H1 (cell line): ENCODE data around the gene ICA1. TPM values are rescaled to one million over a fixed set of nuclear protein-coding genes. Genes with fewer than 3 reads are reported as not detected.

ENCODE experiments used
- CTCF ChIA-PET: fragments of 300-600 bp; sonication (Branson Sonifier 250); formaldehyde crosslinking; loops from one replicate; lab custom pipeline; 2021; ENCODE audit not compliant: partially characterized antibody; lab: Charles Lee
- POLR2A ChIA-PET: fragments of 300-600 bp; sonication (Branson Sonifier 250); formaldehyde crosslinking; loops from one replicate; lab custom pipeline; 2021; ENCODE audit warnings: inconsistent platforms; ENCODE audit not compliant: partially characterized antibody; lab: Charles Lee
- DNase-seq, 2 experiments: peaks; one replicate each; pipeline versions ENCODE4 v3.0.0 to v3.0.0-alpha.2; 2010 to 2022; ENCODE audit warnings: low spot score in 2 of 2, low read depth in 1 of 2, mixed read lengths in 1 of 2
- FAIRE-seq: peaks from 2 replicates; lab custom pipeline; 2011; peaks lifted over from hg19 to GRCh38; lab: Jason Lieb, UNC
- H2AFZ ChIP-seq: 2 replicates; pipeline ENCODE4 v1.8.1; 2012; ENCODE audit warnings: low read length, inconsistent platforms
- H2AK5ac ChIP-seq: 2 replicates; pipeline ENCODE4 v1.6.1; 2013; ENCODE audit warnings: low read depth, low read length
- H2BK120ac ChIP-seq: replicated peaks from 2 replicates; pipeline ENCODE3; 2013; ENCODE audit warnings: low read depth, low read length, inconsistent platforms
- H2BK12ac ChIP-seq: 2 replicates; pipeline ENCODE4 v1.6.1; 2013; ENCODE audit warnings: low read depth, low read length
- H2BK15ac ChIP-seq: 2 replicates; pipeline ENCODE4 v1.6.1; 2013; ENCODE audit warnings: low read length
- H2BK20ac ChIP-seq: 2 replicates; pipeline ENCODE4 v1.6.1; 2013; ENCODE audit warnings: low read length
- H2BK5ac ChIP-seq: 2 replicates; pipeline ENCODE4 v1.6.1; 2013; ENCODE audit warnings: low read depth, low read length
- H3K14ac ChIP-seq: 2 replicates; pipeline ENCODE4 v1.6.1; 2013; ENCODE audit warnings: inconsistent platforms; ENCODE audit not compliant: insufficient read length
- H3K18ac ChIP-seq: 2 replicates; pipeline ENCODE4 v1.6.1; 2013; ENCODE audit warnings: low read length; ENCODE audit errors: extremely low read depth
- H3K23ac ChIP-seq: 2 replicates; pipeline ENCODE4 v1.6.1; 2013; ENCODE audit warnings: inconsistent platforms; ENCODE audit not compliant: insufficient read length
- H3K23me2 ChIP-seq: 2 replicates; pipeline ENCODE4 v1.6.1; 2013; ENCODE audit warnings: low read depth, low read length
- H3K27ac ChIP-seq: 2 replicates; pipeline ENCODE4 v1.6.1; 2011; ENCODE audit warnings: low read depth, low read length, inconsistent platforms
- H3K27me3 ChIP-seq, 4 experiments: replicated peaks in 1 of 4; 1 replicate in 1 of 4; 2 replicates in 3 of 4; pipeline versions ENCODE4 v1.6.1 to v1.8.1; 2011 to 2013; ENCODE audit warnings: low read length in 3 of 4, mild to moderate bottlenecking in 3 of 4, inconsistent platforms in 2 of 4, mixed read lengths in 2 of 4, moderate library complexity in 1 of 4; ENCODE audit not compliant: control insufficient read depth in 3 of 4, insufficient read depth in 3 of 4; ENCODE audit errors: extremely low read depth in 1 of 4
- H3K36me3 ChIP-seq, 4 experiments: 2 replicates each; pipeline versions ENCODE4 v1.6.1 to v1.8.1; 2011 to 2013; ENCODE audit warnings: mild to moderate bottlenecking in 4 of 4, low read length in 3 of 4, moderate library complexity in 2 of 4, control low read depth in 1 of 4, inconsistent platforms in 1 of 4; ENCODE audit not compliant: insufficient read depth in 4 of 4, control insufficient read depth in 2 of 4
- H3K4ac ChIP-seq: replicated peaks from 2 replicates; pipeline ENCODE3; 2013; ENCODE audit warnings: low read length, low read depth, mixed read lengths, inconsistent platforms; ENCODE audit not compliant: insufficient read length
- H3K4me1 ChIP-seq, 4 experiments: replicated peaks in 1 of 4; 1 replicate in 1 of 4; 2 replicates in 3 of 4; pipeline versions ENCODE4 v1.6.1 to v1.8.1; 2011 to 2013; ENCODE audit warnings: low read length in 3 of 4, inconsistent platforms in 2 of 4, mixed read lengths in 1 of 4; ENCODE audit not compliant: insufficient read depth in 4 of 4, control insufficient read depth in 3 of 4
- H3K4me2 ChIP-seq, 2 experiments: 2 replicates each; pipeline versions ENCODE4 v1.6.1 to v1.8.1; 2011 to 2013; ENCODE audit warnings: low read depth in 2 of 2, low read length in 2 of 2, control low read depth in 1 of 2, inconsistent platforms in 1 of 2, mild to moderate bottlenecking in 1 of 2; ENCODE audit not compliant: insufficient read depth in 1 of 2
- H3K4me3 ChIP-seq, 4 experiments: fragments of 200-600, 300-600 bp in 1 of 4; sonication (generic), shearing (Covaris generic), sonication (Bioruptor Twin) in 1 of 4; 2 replicates each; pipeline versions ENCODE4 v1.5.1 to v1.8.1; 2011 to 2016; ENCODE audit warnings: low read length in 4 of 4, low read depth in 3 of 4, control low read depth in 2 of 4, inconsistent platforms in 2 of 4, mild to moderate bottlenecking in 2 of 4, mixed read lengths in 1 of 4, moderate library complexity in 1 of 4; ENCODE audit not compliant: insufficient read depth in 2 of 4; ENCODE audit errors: extremely low read depth in 1 of 4
- H3K56ac ChIP-seq: replicated peaks from 2 replicates; pipeline ENCODE3; 2013; ENCODE audit warnings: low read depth, mild to moderate bottlenecking, mixed read lengths, low read length, inconsistent platforms; ENCODE audit not compliant: insufficient read length
- H3K79me1 ChIP-seq: 2 replicates; pipeline ENCODE4 v1.6.1; 2013; ENCODE audit warnings: low read depth, low read length, control low read depth
- H3K79me2 ChIP-seq, 2 experiments: 2 replicates each; pipeline versions ENCODE4 v1.6.1 to v1.8.1; 2012 to 2013; ENCODE audit warnings: low read length in 2 of 2, mild to moderate bottlenecking in 2 of 2, inconsistent platforms in 1 of 2; ENCODE audit not compliant: insufficient read depth in 2 of 2, control insufficient read depth in 1 of 2
- H3K9ac ChIP-seq, 4 experiments: replicated peaks in 1 of 4; 1 replicate in 1 of 4; 2 replicates in 3 of 4; pipeline versions ENCODE4 v1.6.1 to v1.8.1; 2011 to 2013; ENCODE audit warnings: low read depth in 3 of 4, low read length in 3 of 4, control low read depth in 2 of 4, mild to moderate bottlenecking in 2 of 4, moderate library complexity in 2 of 4, inconsistent platforms in 1 of 4; ENCODE audit errors: extremely low read depth in 1 of 4
- H3K9me3 ChIP-seq, 2 experiments: 2 replicates each; pipeline versions ENCODE4 v1.6.1 to v1.8.1; 2012 to 2013; ENCODE audit warnings: mild to moderate bottlenecking in 2 of 2, moderate library complexity in 2 of 2, control low read depth in 1 of 2, inconsistent platforms in 1 of 2, low read depth in 1 of 2, low read length in 1 of 2, mixed read lengths in 1 of 2; ENCODE audit not compliant: insufficient read depth in 2 of 2
- H4K20me1 ChIP-seq, 2 experiments: replicated peaks in 1 of 2; 2 replicates each; pipeline versions ENCODE3 to v1.8.1; 2011 to 2013; ENCODE audit warnings: inconsistent platforms in 2 of 2, low read length in 2 of 2, mild to moderate bottlenecking in 1 of 2; ENCODE audit not compliant: insufficient read depth in 2 of 2, control insufficient read depth in 1 of 2
- H4K5ac ChIP-seq: 2 replicates; pipeline ENCODE4 v1.6.1; 2013; ENCODE audit warnings: low read length, low read depth, mixed read lengths, inconsistent platforms; ENCODE audit not compliant: insufficient read length
- H4K8ac ChIP-seq: 2 replicates; pipeline ENCODE4 v1.8.0; 2013; ENCODE audit warnings: mild to moderate bottlenecking, moderate library complexity, low read length, inconsistent platforms; ENCODE audit not compliant: insufficient read depth; ENCODE audit errors: extremely low read depth
- H4K91ac ChIP-seq: replicated peaks from 2 replicates; pipeline ENCODE3; 2013; ENCODE audit warnings: low read length, mixed read lengths, inconsistent platforms; ENCODE audit not compliant: insufficient read length
- EP300 ChIP-seq, 2 experiments: IDR thresholded peaks; 1 replicate in 1 of 2; 2 replicates in 1 of 2; pipeline ENCODE4 v1.6.1; 2011 to 2012; ENCODE audit warnings: low read depth in 2 of 2, low read length in 2 of 2, mild to moderate bottlenecking in 2 of 2, borderline replicate concordance in 1 of 2, inconsistent platforms in 1 of 2, moderate library complexity in 1 of 2
- EZH2 ChIP-seq: fragments of 200-600 bp; sonication (generic); IDR thresholded peaks from 2 replicates; pipeline ENCODE4 v1.7.1; 2012; ENCODE audit warnings: low read depth, mild to moderate bottlenecking, moderate library complexity, low read length, inconsistent platforms; ENCODE audit not compliant: severe bottlenecking
- HDAC2 ChIP-seq, 2 experiments: fragments of 300-600 bp in 1 of 2; sonication (generic) in 1 of 2; IDR thresholded peaks; 2 replicates each; pipeline ENCODE4 v1.6.1; 2011 to 2012; ENCODE audit warnings: low read depth in 2 of 2, low read length in 2 of 2, mild to moderate bottlenecking in 2 of 2, moderate library complexity in 2 of 2, borderline replicate concordance in 1 of 2, inconsistent platforms in 1 of 2
- NRF1 ChIP-seq: IDR thresholded peaks from 2 replicates; pipeline ENCODE4 v1.6.1; 2011; ENCODE audit warnings: mild to moderate bottlenecking, low read depth, low read length, improper control_type of control experiment
- POLR2A ChIP-seq, 2 experiments: IDR thresholded peaks; 1 replicate in 1 of 2; 2 replicates in 1 of 2; pipeline ENCODE4 v1.6.1; 2011; ENCODE audit warnings: low read depth in 2 of 2, low read length in 2 of 2, mild to moderate bottlenecking in 2 of 2; ENCODE audit errors: control extremely low read depth in 1 of 2
- POU5F1 ChIP-seq: IDR thresholded peaks from 2 replicates; pipeline ENCODE4 v1.6.1; 2011; ENCODE audit warnings: low read depth, mild to moderate bottlenecking, low read length, moderate library complexity
- SIRT6 ChIP-seq: IDR thresholded peaks from one replicate; pipeline ENCODE4 v1.7.1; 2012; ENCODE audit warnings: low read length, inconsistent platforms
- SP1 ChIP-seq: IDR thresholded peaks from 2 replicates; pipeline ENCODE4 v1.6.1; 2011; ENCODE audit warnings: low read depth, low read length
- SP2 ChIP-seq: IDR thresholded peaks from 2 replicates; pipeline ENCODE4 v1.6.1; 2012; ENCODE audit warnings: mild to moderate bottlenecking, low read length, inconsistent platforms
- TBP ChIP-seq: IDR thresholded peaks from 2 replicates; pipeline ENCODE4 v1.6.1; 2011; ENCODE audit warnings: low read depth, low read length, improper control_type of control experiment
- WGBS, 2 experiments: shearing (Covaris generic) in 1 of 2; methylation state at CpG; one replicate each; pipeline versions ENCODE4 v1.1.6 to v1.1.7; 2013 to 2015; ENCODE audit warnings: low lambda C conversion rate in 2 of 2, mixed read lengths in 2 of 2, inconsistent platforms in 1 of 2, low coverage in 1 of 2, missing lambda C conversion rate in 1 of 2; ENCODE audit not compliant: insufficient replicate concordance in 2 of 2, insufficient coverage in 1 of 2, insufficient read length in 1 of 2; ENCODE audit errors: extremely low coverage in 1 of 2, missing lambda C conversion rate in 1 of 2; 5-methylcytosine and 5-hydroxymethylcytosine counted together
- polyA plus RNA-seq, 7 experiments: library from polyadenylated mRNA; depleted of rRNA in 3 of 7; stranded (reverse) in 5 of 7; unstranded in 2 of 7; fragments of >200 nt in 5 of 7; fragments of 200-250 nt in 2 of 7; gene quantifications; 1 replicate in 5 of 7; 2 replicates in 1 of 7; 4 replicates in 1 of 7; pipeline versions ENCODE4 v1.2.1 to v1.2.3, GENCODE V29; 2011 to 2013; ENCODE audit warnings: missing spikeins in 2 of 7, mixed read lengths in 2 of 7
- total RNA-seq: library from RNA; stranded (reverse); fragmentation: NEBNext Ultra II Directional; extraction: Animal tissue kit (Norgen Biotek cat#: 25700); gene quantifications from 2 replicates; pipeline ENCODE4 v1.2.1, GENCODE V29; 2021
- TF ChIP-seq, protein P1 (sequence below): IDR thresholded peaks from 2 replicates; pipeline ENCODE4 v1.6.1; 2011; ENCODE audit warnings: low read depth, mild to moderate bottlenecking, low read length; ENCODE audit not compliant: insufficient read depth

Gene ICA1
- total and polyA plus RNA-seq, 2 of the 8 experiments (the other 6 are each of a cell fraction or from before 2014, with no cell fraction given) = 14.9 to 37.1 TPM

DNA sequence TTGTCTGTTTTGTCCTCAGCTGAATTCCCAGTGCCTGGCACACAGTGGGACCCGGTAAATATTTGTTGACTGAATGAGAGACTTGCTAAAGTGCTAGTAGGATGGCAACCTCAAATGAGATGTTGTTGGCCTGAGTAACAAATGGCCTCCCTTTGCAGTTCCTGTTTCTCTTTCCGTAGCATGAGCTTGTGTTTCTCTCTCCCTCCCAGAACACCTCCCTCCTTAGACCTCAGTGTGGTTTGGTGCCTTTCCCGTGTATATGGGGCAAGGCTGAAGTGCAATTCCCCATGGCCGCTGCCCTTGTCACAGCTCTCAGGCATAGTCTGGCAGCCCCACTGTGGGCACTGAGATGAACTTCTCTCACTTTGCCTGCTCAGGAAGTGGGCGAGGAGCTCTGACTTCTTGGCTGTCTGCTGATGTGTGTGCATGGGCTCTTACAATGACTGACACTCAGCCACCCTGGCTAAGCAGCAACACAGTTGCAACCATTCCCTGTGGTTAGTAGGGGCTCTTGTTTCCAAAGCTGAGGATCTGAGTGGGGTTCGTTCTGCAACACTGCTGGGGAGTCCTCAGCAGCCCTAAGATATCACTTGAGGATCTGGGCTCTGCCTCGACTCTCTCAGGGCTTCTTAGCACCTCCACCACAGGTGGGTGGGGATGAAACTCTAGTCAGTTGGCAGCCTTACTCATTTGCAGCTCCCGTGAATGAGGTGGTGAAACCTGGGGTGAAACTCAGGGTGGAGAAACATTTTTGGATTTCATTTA lies 136.1 kb downstream of the ICA1 start:
- Histone ChIP-seq H3K79me1 (no peaks in the 10 kb centered on the region), H3K27ac (no peak overlapping the region), H3K36me3 (no peaks in the 10 kb centered on the region), H2BK12ac (0 out of 2 replicates have a peak overlapping the region, but pooled peaks have one; percentile 4), H2BK15ac (no peak overlapping the region), H4K8ac (no peak overlapping the region; the same call in 1 of the 2 replicates), H2BK5ac (no peak overlapping the region), H3K56ac (no peak overlapping the region), H3K27me3 (no peaks in the 10 kb centered on the region), H3K4me2 (no peak overlapping the region), H4K91ac (no peak overlapping the region), H2BK20ac (no peak overlapping the region), H3K9me3 (no peaks in the 10 kb centered on the region), H3K79me2 (no peaks in the 10 kb centered on the region), H3K14ac (no peak overlapping the region), H3K18ac (no peak overlapping the region), H2BK120ac (no peak overlapping the region), H3K23ac (no peak overlapping the region), H3K4me1 (no peaks in the 10 kb centered on the region; a peak in 1 of 7 replicates), H2AFZ (no peak overlapping the region), H2AK5ac (no peak overlapping the region), H3K4ac (no peak overlapping the region), H4K5ac (no peak overlapping the region), H3K4me3 (no peak overlapping the region), H4K20me1 (no peaks in the 10 kb centered on the region), H3K23me2 (no peaks in the 10 kb centered on the region; the same call in 1 of the 2 replicates), H3K9ac (no peak overlapping the region)
- ChIA-PET CTCF (interaction anchor here (0.6 to 1.4 kb wide), 4 partner anchors 10 to 170 kb away, joined by 3 to 5 read pairs (median 4); no protein-coding TSS in a partner anchor), POLR2A (interaction anchor here (1.5 kb wide), 1 partner anchor 10 kb away, joined by 3 read pairs; no protein-coding TSS in a partner anchor)
- DNase-seq = no peak
- WGBS, 2 experiments = 86% methylated on average over 8 of the region's 8 CpGs; no CpG with 5 or more reads in 1 of the 2 experiments
- TF ChIP-seq EP300 (IDR thresholded peaks at IDR 0.05; ENCODE audit: borderline replicate concordance in 1 of 2, low read depth in 2 of 2, low read length in 2 of 2) (no peak), TBP (no peak), SP1 (no peak), EZH2 (no peak), POLR2A (IDR thresholded peaks at IDR 0.05; ENCODE audit: control extremely low read depth in 1 of 2, low read depth in 2 of 2, low read length in 2 of 2) (no peak), NRF1 (no peak), POU5F1 (no peak), SIRT6 (no peak), HDAC2 (IDR thresholded peaks at IDR 0.05; ENCODE audit: borderline replicate concordance in 1 of 2, low read depth in 2 of 2, low read length in 2 of 2) (no peak), SP2 (no peak)
- TF ChIP-seq, protein P1, sequence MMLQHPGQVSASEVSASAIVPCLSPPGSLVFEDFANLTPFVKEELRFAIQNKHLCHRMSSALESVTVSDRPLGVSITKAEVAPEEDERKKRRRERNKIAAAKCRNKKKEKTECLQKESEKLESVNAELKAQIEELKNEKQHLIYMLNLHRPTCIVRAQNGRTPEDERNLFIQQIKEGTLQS = no peak
- FAIRE-seq = no peak
